ENCODE data around the gene HMCN1.

DNA sequence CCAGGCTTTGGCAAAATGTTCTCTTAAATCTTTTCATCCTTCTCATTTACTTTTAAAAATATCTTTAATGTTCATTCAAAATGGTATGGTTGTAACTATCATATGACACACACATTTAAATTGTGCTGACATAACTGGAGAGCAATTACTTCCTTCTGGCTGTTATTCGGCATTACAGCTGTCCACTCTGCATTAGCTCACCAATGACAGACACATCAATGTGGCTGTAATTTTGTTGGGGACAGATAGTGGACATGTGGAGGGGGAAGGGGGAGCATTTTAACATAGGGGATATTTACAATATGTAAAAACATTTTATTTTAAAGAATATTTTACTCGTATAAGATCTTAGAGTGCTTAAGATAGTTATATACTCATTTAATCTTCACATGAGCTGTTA lies 319.8 kb downstream of the HMCN1 start:
- TF ChIP-seq, protein P1, sequence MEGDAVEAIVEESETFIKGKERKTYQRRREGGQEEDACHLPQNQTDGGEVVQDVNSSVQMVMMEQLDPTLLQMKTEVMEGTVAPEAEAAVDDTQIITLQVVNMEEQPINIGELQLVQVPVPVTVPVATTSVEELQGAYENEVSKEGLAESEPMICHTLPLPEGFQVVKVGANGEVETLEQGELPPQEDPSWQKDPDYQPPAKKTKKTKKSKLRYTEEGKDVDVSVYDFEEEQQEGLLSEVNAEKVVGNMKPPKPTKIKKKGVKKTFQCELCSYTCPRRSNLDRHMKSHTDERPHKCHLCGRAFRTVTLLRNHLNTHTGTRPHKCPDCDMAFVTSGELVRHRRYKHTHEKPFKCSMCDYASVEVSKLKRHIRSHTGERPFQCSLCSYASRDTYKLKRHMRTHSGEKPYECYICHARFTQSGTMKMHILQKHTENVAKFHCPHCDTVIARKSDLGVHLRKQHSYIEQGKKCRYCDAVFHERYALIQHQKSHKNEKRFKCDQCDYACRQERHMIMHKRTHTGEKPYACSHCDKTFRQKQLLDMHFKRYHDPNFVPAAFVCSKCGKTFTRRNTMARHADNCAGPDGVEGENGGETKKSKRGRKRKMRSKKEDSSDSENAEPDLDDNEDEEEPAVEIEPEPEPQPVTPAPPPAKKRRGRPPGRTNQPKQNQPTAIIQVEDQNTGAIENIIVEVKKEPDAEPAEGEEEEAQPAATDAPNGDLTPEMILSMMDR (IDR thresholded peaks at IDR 0.05), result no peak
- no peak for TF ChIP-seq POLR2A (IDR thresholded peaks at IDR 0.05; ENCODE audit: low read depth)

Data from esophagus muscularis mucosa (tissue), 3 donors.